GM06990 (cell line): ENCODE results near the gene PPM1G.

Experiments used
- DNase-seq: peaks from one replicate; pipeline ENCODE4 v3.0.0-alpha.2; 2011; ENCODE audit not compliant: insufficient read length; ENCODE audit errors: extremely low read depth
- H3K27me3 ChIP-seq: replicated peaks from 2 replicates; pipeline ENCODE4 v1.6.0; 2011; ENCODE audit warnings: low read length; ENCODE audit not compliant: control insufficient read depth, insufficient read depth
- H3K36me3 ChIP-seq: 2 replicates; pipeline ENCODE4 v1.5.1; 2011; ENCODE audit warnings: low read length; ENCODE audit not compliant: control insufficient read depth, insufficient read depth
- H3K4me3 ChIP-seq: replicated peaks from 2 replicates; pipeline ENCODE4 v1.5.1; 2011; ENCODE audit warnings: low read depth, mild to moderate bottlenecking, control low read depth, low read length
- CTCF ChIP-seq: IDR thresholded peaks from 2 replicates; pipeline ENCODE4 v1.5.1; 2011; ENCODE audit warnings: low read length, control low read depth, mild to moderate bottlenecking, inconsistent platforms; ENCODE audit not compliant: insufficient read depth, poor library complexity, severe bottlenecking

PPM1G gene

GRCh38 chr2:27390822-27391679, 18.3 kb downstream of the PPM1G start:
- Histone ChIP-seq H3K36me3 (peaks cover 7% of the 10 kb centered on the region), H3K27me3 (no peaks in the 10 kb centered on the region), H3K4me3 (no peak overlapping the region)
- DNase-seq = no peak
- no peak for TF ChIP-seq CTCF

GRCh38 chr2:27381577-27382181, 27.7 kb downstream of the PPM1G start:
- Histone ChIP-seq H3K4me3 (no peak overlapping the region), H3K36me3 (peaks cover 35% of the 10 kb centered on the region), H3K27me3 (no peaks in the 10 kb centered on the region)
- no peak for TF ChIP-seq CTCF
- no peak for DNase-seq

- no peak for TF ChIP-seq CTCF
- peak; percentile 91 for DNase-seq
- H3K4me3 ChIP-seq = peak within 1 kb of the TSS; percentile 94
- peaks cover 41% of the 10 kb centered on the region for H3K36me3 ChIP-seq
- H3K27me3 ChIP-seq = no peaks in the 10 kb centered on the region
Measured at GRCh38 chr2:27380626-27381545, 28.5 kb downstream of the PPM1G start, which contains the start of gene ZNF513. Gene ZNF513 (minus strand): TSS chr2:27380734. CDS start chr2:27380526, 208 bp downstream.

GRCh38 chr2:27379836-27380625, 29.4 kb downstream of the PPM1G start:
- DNase-seq = peak; percentile 43
- H3K27me3 ChIP-seq = no peaks in the 10 kb centered on the region
- H3K4me3 ChIP-seq = peak overlapping the region; percentile 94
- no peak for TF ChIP-seq CTCF
- H3K36me3 ChIP-seq = peaks cover 49% of the 10 kb centered on the region

GRCh38 chr2:27379383-27379835, 30.0 kb downstream of the PPM1G start:
- no peak for DNase-seq
- Histone ChIP-seq H3K36me3 (peaks cover 51% of the 10 kb centered on the region), H3K27me3 (no peaks in the 10 kb centered on the region), H3K4me3 (peak overlapping the region; percentile 94)
- TF ChIP-seq CTCF = no peak
